DMS53 treated with DMSO at 0.1 percent for 48 hours (cell line): ENCODE results near the gene TULP4.
"Not testable (repeated sequence)": the region's sequence is repeated elsewhere in the genome, so short reads cannot be mapped to it uniquely, and the experiment has no call there.

ENCODE experiments used
- DNase-seq: peaks from one replicate; lab custom pipeline; 2025; ENCODE audit not compliant: unreplicated experiment; lab: John Stamatoyannopoulos, UW

TULP4 gene

DNA sequence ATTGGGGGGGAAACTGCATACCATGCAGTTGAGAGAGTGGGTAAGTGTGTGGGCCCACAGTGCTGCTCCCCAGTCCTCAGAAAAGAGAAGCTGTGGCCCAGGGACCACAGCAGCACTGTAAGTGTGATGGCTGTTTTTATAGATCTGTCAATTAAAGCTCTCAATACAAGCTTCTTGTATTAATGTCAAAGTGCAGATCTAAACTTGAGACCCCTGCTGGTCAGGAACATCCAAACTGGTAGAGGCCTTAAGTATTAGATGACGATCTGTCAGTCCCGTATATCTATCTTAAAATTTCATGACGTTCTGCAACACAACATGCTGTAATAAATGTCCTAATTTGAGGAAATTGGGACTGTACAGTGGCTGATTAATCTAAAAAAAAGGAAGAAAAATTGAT lies 74.8 kb downstream of the TULP4 start:
- no peak for DNase-seq

DNA sequence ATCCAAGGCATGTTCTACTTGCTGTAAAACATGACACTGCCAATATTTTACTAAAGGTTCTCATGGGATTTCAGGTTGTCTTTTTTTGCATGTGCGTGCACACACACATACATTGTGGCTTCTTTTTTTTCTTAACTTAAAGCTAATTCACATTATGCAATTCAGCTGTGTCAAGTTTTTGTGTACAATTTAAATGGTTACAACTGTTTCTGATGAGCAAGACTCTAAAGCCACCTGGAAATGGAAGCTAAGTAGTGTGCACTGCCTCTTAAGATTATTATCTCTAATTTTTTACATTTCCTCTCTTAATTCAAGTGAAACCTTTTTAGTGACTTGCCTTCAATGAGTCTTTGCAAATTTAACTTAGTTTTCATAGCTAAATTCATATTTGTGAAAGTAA lies 75.3 kb downstream of the TULP4 start:
- DNase-seq, result no peak

DNA sequence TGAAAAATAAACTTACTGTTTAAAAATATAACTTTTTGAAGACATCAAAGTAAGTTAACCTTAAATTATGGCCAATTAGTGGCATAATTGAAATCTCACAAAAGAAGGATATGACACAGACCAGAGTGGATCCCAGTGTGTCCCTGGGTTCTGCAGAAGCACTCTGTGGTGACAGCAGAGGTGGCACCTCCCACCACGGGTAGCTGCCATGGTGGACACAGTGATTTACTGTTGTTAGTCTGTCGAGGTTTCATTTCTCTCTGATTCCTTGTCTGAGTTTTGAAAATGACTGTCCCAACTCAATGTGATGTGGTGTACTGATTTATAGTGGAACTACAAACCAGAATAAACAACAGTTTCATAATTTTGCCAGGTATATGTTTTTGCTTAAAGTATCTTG lies 76.5 kb downstream of the TULP4 start:
- no peak for DNase-seq

DNA sequence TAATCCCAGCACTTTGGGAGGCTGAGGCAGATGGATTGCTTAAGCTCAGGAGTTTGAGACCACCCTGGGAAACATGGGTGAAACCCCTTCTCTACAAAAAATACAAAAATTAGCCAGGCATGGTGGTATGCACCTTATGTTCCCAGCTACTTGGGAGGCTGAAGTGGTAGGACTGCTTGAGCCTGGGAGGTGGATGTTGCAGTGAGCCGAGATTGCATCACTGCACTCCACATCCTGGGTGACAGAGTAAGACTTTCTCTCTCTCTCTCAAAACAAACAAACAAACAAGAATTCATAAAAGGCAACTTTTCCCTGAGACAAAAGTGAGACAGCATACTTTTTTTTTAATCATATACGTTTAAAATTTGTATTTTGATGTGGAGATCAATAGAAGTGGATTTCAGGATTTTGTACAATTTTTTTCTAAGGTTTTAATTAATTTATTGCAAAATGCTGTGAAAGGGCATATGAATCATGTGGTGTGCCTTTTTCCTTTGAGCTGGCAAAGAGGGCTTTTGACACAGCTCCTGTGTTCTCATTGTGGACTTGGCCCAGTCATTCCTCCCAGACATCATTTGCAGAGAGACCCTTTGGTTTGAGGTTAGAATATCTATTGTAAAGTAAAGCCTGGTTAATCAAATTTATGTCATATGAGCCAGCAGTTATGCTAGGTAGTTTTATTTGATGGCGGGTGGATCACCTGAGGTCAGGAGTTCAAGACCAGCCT lies 77.1 kb downstream of the TULP4 start:
- no peak for DNase-seq

DNA sequence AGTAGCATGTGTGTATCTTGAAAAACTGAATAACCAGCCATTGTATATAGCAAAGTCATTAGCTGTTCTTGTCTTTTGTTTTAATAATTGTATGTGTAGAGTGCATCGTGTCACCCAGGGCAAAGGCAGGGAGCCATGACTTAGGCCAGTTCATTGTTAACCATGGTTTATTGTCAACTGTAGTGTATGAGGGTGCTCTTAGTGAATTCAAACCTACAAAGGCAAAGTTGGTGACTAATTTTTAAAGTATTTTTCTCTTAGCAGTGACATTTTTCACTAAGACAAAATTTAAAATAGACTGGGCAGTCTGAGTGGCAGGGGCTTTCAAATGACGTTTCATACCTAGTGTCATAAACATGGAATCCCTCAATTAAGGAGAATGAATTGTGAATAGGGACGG lies 79.0 kb downstream of the TULP4 start:
- no peak for DNase-seq

DNA sequence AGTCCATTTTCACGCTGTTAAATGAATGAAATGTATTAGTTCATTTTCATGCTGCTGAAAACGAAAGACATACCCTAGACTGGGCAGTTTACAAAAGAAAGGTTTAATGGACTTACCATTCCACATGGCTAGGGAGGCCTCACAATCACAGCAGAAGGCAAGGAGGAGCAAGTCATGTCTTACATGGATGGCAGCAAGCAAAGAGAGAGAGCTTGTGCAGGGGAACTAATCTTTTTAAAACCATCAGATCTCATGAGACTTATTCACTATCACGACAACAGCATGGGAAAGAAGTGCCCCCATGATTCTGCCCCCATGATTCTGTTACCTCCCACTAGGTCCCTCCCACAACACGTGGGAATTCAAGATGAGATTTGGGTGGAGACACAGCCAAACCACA lies 79.7 kb downstream of the TULP4 start:
- DNase-seq, result not testable (repeated sequence)

DNA sequence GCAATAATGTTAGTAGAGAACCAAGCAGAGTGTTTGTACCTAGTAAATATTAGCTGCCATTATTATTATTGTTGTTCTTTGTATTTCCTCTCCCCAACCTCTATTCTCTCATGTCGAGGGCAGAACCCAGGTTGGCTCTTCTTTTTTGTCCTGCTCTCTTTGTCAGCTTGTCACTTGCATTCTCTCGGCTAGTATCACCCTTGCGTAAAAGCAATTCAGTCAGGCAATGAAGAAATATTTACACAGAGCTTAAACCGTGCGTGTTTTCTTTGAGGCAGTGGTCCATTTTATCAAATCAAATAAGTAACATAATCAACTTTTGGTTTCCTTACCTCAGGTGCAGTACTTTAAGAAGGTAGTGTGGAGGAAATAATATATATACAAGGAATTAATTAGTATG lies 83.9 kb downstream of the TULP4 start:
- peak; percentile 7 for DNase-seq

DNA sequence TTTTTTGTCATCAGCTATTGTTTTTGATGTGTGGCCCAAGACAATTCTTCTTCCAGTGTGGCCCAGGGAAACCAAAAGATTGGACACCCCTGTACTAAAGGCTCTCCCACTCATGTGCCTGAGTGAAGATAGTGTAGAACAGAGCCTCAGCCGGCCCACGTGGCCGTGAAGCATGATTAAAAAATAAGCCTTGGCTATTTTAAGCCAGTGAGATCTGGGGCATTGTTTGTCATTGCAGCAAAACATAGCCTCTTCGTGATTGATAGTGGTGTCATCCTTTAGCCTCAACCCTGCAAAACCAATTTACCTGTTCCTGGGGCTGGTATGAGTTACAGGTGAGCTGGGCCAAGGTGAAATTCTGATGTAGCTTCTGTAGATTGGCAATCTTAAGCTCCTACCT lies 85.3 kb downstream of the TULP4 start:
- DNase-seq, result no peak

DNA sequence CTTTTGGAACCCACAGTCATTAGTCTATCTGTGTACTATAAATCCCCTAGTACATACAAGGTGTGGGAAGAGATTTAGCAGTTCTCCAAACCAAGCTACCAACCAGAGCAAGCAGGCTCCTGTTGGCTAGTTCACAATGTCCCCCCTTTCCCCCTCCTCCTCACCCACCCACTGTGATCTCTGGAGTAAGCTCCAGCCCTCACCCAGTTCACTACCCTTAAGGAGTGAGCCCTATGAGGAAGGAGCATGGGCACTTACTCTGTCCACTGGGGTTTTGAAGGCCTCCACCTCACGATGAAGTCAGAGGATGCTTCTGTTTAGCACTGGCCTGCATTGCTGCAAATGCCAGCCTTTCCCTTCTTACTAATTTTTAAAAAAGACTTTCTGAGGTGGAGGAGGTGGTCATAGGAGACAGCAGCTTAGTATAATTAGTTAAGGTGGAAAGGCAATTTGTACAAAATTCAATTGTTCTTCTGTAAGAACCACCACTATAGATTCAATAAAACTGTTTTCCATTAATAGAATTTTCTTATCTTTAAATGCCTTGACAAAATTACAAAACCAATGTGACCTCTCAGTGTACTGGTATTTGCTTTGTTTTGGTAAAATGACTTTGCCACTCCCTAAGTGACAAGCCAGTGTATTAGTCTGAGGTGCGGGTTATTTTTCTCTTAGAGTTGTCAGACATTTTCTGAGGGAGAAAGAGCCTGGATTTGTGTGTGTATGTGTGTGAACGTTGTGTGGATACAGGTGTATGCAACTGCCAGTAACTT lies 86.2 kb downstream of the TULP4 start:
- no peak for DNase-seq

DNA sequence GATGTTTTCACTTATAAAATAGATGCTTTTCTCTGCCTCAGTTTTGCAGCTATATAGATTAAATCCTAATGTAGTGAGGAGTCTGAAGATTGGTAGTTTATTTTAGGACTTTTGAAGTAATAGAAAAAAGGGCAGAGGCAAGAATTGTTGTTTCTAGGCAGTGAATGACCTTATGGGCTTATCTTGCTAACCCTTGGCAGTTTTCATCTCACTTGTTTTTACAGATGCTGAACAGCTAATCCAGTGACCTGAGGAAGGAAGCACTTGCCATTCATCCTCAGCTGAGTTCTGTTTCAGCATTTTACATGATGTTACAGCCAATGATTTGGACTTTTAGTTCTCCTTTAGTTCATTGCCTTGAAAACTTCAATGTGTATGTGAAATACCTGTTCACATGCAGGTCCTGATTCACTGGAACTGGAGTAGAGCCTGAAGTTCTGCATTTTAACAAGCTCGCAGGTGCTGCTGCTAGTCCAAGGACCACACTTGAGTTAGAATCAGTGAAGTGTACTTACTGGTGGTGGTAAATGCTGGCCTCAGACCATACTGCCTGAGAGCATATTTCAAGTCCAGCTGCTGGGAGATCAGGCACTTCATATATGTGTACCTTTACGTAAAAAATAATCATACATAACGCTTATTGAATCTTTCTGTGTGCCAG lies 86.9 kb downstream of the TULP4 start:
- no peak for DNase-seq

DNA sequence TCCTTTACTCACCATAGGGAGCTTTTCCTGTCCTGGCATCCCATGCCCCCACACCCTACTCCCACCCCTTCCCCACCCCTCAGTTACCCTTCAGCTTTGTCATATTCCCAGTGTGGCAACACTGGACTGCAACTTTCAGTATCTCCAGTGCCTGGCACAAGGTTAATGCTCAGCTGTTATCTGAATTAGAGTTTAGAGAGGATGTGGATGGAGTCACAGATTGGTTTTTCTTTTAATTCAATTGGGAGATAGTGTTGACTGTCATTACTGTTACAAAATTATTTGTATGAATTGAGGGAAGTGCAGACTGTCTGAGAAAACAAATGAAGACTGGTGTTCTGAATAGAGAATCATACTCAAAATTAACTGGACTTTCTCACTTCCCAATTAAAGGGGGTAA lies 89.9 kb downstream of the TULP4 start:
- DNase-seq, result no peak

DNA sequence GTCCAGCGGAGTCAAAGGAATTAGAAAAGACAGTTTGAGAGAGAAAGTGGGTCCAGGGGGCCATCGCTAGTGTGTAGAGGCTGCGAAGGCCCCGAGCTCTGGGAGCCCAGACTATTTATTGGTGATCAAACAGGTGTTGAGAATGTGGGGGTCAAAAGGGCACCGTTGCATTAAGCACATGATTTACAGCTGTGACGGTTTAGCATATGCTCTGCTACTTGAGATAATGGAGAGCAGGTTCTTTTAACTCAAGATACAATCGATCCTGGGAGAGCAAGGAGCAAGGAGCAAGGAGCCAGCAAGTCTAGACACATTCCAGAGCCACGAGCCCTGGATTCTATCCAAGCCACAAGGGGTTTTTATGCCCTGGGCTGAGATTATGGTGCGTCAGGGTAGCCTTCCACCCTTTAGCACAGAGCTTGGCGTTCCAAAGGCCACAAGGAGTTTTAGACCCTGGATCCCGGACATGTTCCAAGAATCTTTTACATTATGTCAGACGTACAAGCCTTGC lies 93.1 kb downstream of the TULP4 start:
- not testable (repeated sequence) for DNase-seq

DNA sequence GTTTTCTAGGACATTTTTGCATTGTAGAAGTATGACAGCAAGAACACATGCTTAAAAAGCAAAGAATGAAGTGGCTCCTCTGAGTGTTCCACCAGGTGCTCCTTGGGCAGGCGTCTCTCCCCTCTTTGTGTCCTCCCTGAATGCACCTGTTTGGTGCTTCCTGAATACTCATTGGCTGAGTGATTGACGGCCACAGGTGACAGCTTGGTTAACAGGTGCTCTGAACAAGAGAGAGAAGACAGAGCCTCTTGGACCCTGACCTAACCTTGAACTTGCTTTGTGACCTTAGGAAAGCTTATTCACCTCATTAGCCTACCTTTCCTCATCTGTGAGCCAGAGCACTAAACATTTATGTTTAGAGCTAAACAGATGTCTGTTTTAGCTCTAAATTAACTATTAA lies 93.7 kb downstream of the TULP4 start:
- DNase-seq, result peak; percentile 33

DNA sequence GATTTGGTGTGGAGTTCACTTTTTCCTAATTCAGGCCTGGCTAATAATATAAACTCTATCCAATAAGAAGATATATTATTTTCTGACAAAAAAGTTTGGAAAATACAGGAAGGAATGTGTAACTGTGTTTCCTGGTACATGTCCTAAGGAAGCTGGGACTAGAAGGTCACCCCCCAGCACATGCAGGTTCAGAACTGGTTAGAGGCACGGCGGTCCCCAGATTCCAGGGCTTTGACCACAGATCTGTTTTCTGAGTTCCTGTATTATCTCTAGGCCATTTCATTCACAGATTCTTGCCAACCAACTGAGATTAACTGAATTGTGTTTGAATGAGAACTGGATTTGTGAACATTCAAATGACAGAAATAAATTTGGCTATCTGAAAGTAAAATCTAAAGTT lies 94.5 kb downstream of the TULP4 start:
- no peak for DNase-seq

DNA sequence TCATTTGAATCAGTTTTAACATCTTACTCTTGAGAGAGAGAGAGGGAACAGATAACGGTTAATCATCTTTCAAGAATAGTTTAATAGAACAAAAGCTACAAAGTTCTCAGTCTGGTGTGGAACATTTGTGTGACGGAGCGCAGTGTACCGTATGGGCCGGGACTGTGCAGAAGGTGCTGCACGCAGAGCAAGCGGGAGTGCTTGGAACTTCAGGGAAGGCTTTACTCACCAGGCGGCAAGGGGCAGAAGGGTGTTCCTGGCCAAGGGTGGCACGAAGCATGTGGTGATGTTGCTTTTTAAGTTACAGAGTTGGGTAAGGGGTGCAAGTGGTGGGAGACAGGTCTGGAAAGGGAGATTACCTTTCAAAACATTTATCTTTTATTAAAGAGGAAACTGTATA lies 95.7 kb downstream of the TULP4 start:
- no peak for DNase-seq

DNA sequence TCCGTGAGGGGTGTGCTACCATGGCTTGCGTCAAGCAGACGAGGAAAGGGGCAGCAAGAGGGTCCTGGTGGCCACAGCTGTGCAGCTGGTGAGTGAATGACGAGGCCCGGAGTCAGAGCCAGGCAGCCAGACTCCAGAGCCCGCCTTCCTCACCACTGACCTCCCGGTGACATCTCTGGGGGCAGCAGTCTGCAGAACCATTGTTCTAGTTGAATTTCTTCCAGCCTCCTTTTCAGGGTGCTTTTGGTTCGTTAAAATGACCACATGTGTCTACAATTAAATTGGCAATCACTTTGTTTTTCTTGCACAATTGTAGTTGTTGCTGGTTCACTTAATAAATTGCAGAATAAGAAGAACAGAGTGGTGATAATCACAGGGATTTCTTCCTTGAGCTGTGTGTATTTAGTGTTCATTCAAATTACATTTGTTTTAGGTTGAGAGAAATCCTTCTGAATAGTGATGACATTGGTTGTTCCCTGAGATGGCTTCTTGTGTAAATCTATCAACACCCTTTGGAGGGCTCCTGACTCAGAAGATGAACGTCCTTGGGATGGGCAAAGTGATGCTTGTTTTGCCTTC lies 96.4 kb downstream of the TULP4 start:
- DNase-seq, result no peak

DNA sequence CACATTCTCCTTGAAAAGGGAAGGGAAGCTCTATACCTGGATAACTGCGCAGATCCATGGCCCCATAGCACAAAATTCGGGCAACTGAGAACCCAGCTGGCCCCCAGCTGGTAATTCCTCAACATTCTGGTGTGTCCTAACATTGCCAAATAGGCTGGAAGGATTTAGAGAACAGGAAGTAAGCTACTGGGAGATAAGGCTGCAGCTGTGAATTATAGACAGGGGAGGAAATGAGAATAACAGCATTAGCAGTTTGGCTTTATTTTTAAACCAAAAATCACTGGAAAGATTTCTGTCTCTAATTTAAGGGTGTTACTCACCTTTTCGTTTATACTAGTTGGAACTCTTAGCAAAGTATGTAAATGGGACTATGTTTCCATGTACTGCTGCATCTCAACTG lies 97.2 kb downstream of the TULP4 start:
- no peak for DNase-seq

DNA sequence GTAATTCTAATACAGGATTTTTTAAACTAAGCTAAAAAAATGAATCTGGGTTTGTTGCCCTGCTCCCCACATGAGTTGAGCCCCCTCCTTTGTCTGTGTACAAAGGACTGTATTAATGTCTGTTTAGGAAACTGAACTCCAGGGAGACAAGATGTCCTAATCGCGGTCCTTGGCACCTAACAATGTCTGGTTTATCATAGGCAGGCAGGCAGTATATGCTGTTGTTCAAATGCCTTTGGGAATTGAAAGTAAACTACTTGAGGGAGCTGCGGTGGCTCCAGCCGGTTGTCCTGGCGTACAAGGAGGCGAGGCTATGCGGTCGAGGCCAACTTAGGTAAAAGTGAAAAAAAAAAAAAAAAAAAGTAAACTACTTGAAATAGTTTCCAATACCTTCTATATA lies 98.5 kb downstream of the TULP4 start:
- DNase-seq, result no peak

DNA sequence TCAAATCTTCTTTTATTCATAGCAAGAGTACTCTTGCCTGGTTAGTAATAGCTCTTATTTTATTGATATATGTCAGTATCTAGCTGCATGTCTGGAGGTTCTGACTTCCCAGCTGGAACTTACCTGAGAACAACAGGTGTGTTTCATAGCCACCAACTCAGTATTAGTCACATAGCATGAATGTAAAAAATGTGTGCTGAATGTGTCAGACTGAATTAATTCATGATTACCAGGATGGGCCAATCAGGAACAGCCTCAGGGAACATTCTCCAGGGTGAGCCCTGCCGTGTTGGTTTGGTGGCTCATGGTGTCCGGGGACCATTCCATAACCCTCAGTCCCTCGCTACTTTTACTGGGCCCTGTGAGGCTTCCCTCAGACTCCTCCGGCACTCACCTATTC lies 99.7 kb downstream of the TULP4 start:
- no peak for DNase-seq

DNA sequence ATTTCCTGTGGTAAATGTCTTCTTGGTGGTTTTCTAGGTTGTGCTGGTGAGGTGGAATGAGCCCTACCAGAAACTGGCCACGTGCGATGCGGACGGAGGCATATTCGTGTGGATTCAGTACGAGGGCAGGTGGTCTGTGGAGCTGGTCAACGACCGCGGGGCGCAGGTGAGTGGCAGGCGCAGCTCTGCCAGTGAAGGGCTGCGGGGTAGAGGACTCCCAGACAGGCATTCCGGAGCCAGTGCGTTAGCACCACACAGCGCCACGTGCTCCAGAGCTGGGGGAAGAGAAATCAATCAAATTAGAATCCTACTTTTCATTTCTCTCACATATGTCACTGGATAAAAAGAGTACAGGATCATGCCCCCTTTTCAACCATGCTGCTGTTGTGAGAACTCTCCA lies 100.8 kb downstream of the TULP4 start:
- no peak for DNase-seq

DNA sequence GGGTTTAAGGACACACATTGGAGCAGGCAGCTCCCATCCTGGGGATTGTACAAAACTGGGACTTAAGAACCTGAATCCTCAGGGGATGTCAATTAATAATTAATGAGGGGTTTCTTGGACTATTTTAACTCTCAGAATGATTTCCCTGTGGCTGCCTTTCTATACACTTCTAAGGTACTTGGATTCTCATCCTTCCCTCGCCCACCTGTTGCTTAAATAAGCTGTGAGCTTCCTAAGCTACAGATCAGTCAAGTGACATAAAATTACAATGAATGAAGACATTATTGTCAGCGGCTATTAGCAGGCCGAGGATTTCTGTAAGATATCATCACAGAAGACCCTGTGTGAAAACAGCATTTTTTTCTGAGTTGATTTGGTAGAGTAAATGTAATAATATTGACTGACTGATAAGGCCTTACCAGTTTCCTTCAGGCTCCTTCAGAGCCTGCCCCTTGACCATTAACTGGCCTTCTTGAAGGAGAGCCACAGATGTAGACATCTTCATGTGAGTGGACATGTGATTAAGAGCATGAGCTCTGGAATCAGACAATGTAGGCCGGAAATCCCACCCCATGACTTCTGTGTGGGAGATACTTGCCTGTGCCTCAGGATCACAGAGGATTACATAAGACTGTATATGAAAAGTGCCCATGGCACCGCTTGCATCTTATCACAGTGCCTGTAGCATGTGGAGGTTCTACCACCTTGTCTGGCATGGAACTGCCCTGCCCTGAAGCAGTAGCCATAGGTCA lies 101.7 kb downstream of the TULP4 start:
- DNase-seq, result no peak
